Upper lobe of left lung (tissue), 6 donors: ENCODE results near the gene ZNF143. TPM values are rescaled to one million over a fixed set of nuclear protein-coding genes. Genes with fewer than 3 reads are reported as not detected.
"Not testable (repeated sequence)": the region's sequence is repeated elsewhere in the genome, so short reads cannot be mapped to it uniquely, and the experiment has no call there.

Experiments used
- ATAC-seq, 2 donors: fragments of 200-7000 bp; cut with Tn5 transposase; one replicate each; pipeline ENCODE4 v1.9.1; 2022; ENCODE audit warnings: mild to moderate bottlenecking in 2 of 2, moderate library complexity in 2 of 2; ENCODE audit not compliant: low FRiP score in 2 of 2
- DNase-seq, 2 donors: peaks; one replicate each; pipeline ENCODE4 v3.0.0-alpha.2; 2019 to 2020
- H3K27ac ChIP-seq, 4 donors: fragments of 200-600 bp; sonication (generic); one replicate each; pipeline ENCODE4 v1.5.1; 2016 to 2019
- H3K27me3 ChIP-seq, 4 donors: fragments of 200-600 bp; sonication (generic); one replicate each; pipeline ENCODE4 v1.5.1; 2017 to 2019
- H3K36me3 ChIP-seq, 4 donors: fragments of 200-600 bp; sonication (generic); one replicate each; pipeline ENCODE4 v1.5.1; 2016 to 2019
- H3K4me1 ChIP-seq, 4 donors: fragments of 200-600 bp; sonication (generic); one replicate each; pipeline ENCODE4 v1.5.1; 2018 to 2019
- H3K4me3 ChIP-seq, 4 donors: fragments of 200-600 bp; sonication (generic); one replicate each; pipeline ENCODE4 v1.5.1; 2017 to 2019; ENCODE audit warnings: mild to moderate bottlenecking in 2 of 4, moderate library complexity in 1 of 4
- H3K9me3 ChIP-seq, 4 donors: fragments of 200-600 bp; sonication (generic); one replicate each; pipeline ENCODE4 v1.5.1; 2018 to 2019
- CTCF ChIP-seq, 6 experiments: fragments of 450-650 bp in 4 of 6; fragments of 200-600 bp in 2 of 6; sonication (generic) in 2 of 6; IDR thresholded peaks; one replicate each; pipeline ENCODE4 v1.5.1; 2016 to 2019; ENCODE audit warnings: antibody characterized with exemption in 6 of 6
- EP300 ChIP-seq, 4 donors: sonication (generic); formaldehyde crosslinking; IDR thresholded peaks; one replicate each; pipeline ENCODE4 v1.5.1; 2017; ENCODE audit warnings: antibody characterized with exemption in 4 of 4, control low read depth in 2 of 4
- POLR2A ChIP-seq, 4 donors: fragments of 450-650 bp; IDR thresholded peaks; one replicate each; pipeline ENCODE4 v1.5.1; 2016 to 2017; ENCODE audit warnings: antibody characterized with exemption in 4 of 4, mild to moderate bottlenecking in 2 of 4
- POLR2AphosphoS5 ChIP-seq, 2 donors: sonication (generic); formaldehyde crosslinking; IDR thresholded peaks; one replicate each; pipeline ENCODE4 v1.5.1; 2017; ENCODE audit warnings: antibody characterized with exemption in 2 of 2
- WGBS, 2 donors: methylation state at CpG; one replicate each; pipeline ENCODE4 v1.1.5; 2017 to 2018; 5-methylcytosine and 5-hydroxymethylcytosine counted together
- total RNA-seq, 6 donors: library from RNA; depleted of rRNA in 4 of 6; stranded (reverse); fragments of >200 nt in 4 of 6; gene quantifications; one replicate each; pipeline versions ENCODE4 v1.1.0 to v1.2.1, GENCODE V29; 2016 to 2021
- donor health status: DM: no; HTN: no; CAD: no; lungs with moderate emphysema.
- donor health status: DM: no; HTN: yes; CAD: no; lungs with severe emphysema.

ZNF143 gene
- total RNA-seq, 6 donors from 2014 or later: 17.5 to 45.1 (median 23.9) TPM

- Histone ChIP-seq H3K36me3 (peaks cover 8 to 54% (median 29%) of the 10 kb centered on the region in 4 donors), H3K4me1 (peaks cover 0 to 8% (median 0%) of the 10 kb centered on the region in 4 donors), H3K9me3 (no peaks in the 10 kb centered on the region), H3K27me3 (no peaks in the 10 kb centered on the region), H3K27ac (no peak overlapping the region), H3K4me3 (no peak overlapping the region)
- TF ChIP-seq EP300 (IDR thresholded peaks at IDR 0.05) (no peak), POLR2AphosphoS5 (IDR thresholded peaks at IDR 0.05) (no peak), POLR2A (IDR thresholded peaks at IDR 0.05) (no peak), CTCF (IDR thresholded peaks at IDR 0.05) (no peak)
- no peak for DNase-seq
- 97% methylated on average over 2 of the region's 2 CpGs for WGBS, 2 donors
- no peak for ATAC-seq
Observed at GRCh38 chr11:9509041-9509440, 48.2 kb downstream of the ZNF143 start.

- no peak for DNase-seq
- ATAC-seq: no peak
- H3K27ac ChIP-seq: no peak overlapping the region
- TF ChIP-seq POLR2A (IDR thresholded peaks at IDR 0.05) (no peak), CTCF (IDR thresholded peaks at IDR 0.05) (no peak), EP300 (IDR thresholded peaks at IDR 0.05) (no peak), POLR2AphosphoS5 (IDR thresholded peaks at IDR 0.05) (no peak)
- H3K4me3 ChIP-seq: no peak overlapping the region
- H3K27me3 ChIP-seq: no peaks in the 10 kb centered on the region
- H3K4me1 ChIP-seq: no peaks in the 10 kb centered on the region
- WGBS, 2 donors: 96 to 98% methylated on average over 5 of the region's 5 CpGs
- no peaks in the 10 kb centered on the region for H3K9me3 ChIP-seq
- H3K36me3 ChIP-seq: peaks cover 8 to 81% (median 47%) of the 10 kb centered on the region in 4 donors
Observed at GRCh38 chr11:9512370-9513019, 51.7 kb downstream of the ZNF143 start.

GRCh38 chr11:9514576-9514975 lies 53.8 kb downstream of the ZNF143 start:
- not testable (repeated sequence) for H3K4me3 ChIP-seq, H3K27ac ChIP-seq, H3K4me1 ChIP-seq, H3K27me3 ChIP-seq, ATAC-seq, DNase-seq, H3K9me3 ChIP-seq
- WGBS, 2 donors: 93 to 100% methylated on average over 1 of the region's 1 CpG
- peaks cover 8 to 91% (median 38%) of the 10 kb centered on the region in 4 donors for H3K36me3 ChIP-seq

- Histone ChIP-seq H3K27me3 (no peaks in the 10 kb centered on the region), H3K4me3 (no peak overlapping the region), H3K27ac (no peak overlapping the region), H3K4me1 (no peaks in the 10 kb centered on the region), H3K9me3 (no peaks in the 10 kb centered on the region), H3K36me3 (peaks cover 8 to 83% (median 40%) of the 10 kb centered on the region in 4 donors)
- ATAC-seq (no peak), DNase-seq (no peak)
- TF ChIP-seq EP300 (IDR thresholded peaks at IDR 0.05) (no peak), POLR2A (IDR thresholded peaks at IDR 0.05) (no peak), POLR2AphosphoS5 (IDR thresholded peaks at IDR 0.05) (no peak), CTCF (IDR thresholded peaks at IDR 0.05) (no peak)
- 89 to 92% methylated on average over 4 of the region's 4 CpGs for WGBS, 2 donors
Observed at GRCh38 chr11:9516113-9516512, 55.3 kb downstream of the ZNF143 start.

DNA sequence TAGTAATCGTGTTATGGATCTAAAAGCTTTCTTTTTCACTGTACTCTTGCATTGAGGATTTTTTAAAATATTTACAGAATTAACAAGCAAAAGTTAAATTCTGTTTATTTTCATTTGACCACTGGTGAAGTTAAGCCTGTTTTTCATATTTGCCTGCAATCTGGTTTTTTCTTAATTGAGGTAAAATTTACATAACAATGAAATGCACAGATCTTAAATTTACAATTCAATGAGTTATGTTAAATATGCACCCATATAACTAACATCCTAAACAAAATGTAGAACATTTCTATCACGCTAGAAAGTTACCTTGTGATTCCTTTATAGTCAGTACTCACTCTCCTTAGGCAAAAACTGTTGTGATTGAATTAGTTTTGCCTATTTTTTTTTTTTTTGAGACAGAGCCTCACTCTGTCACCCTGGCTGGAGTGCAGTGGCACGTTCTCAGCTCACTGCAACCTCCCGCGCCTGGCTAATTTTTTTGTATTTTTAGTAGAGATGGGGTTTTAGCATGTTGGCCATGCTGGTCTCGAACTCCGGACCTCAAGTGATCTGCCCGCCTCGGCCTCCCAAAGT lies 58.1 kb downstream of the ZNF143 start:
- Histone ChIP-seq H3K27ac (no peak overlapping the region), H3K9me3 (no peaks in the 10 kb centered on the region), H3K4me3 (no peak overlapping the region), H3K27me3 (no peaks in the 10 kb centered on the region), H3K4me1 (no peaks in the 10 kb centered on the region), H3K36me3 (peaks cover 0 to 68% (median 29%) of the 10 kb centered on the region in 4 donors)
- DNase-seq (no peak), ATAC-seq (no peak)
- 95 to 96% methylated on average over 9 of the region's 9 CpGs for WGBS, 2 donors
- no peak for TF ChIP-seq EP300 (IDR thresholded peaks at IDR 0.05)
- no peak for TF ChIP-seq CTCF (IDR thresholded peaks at IDR 0.05)
- TF ChIP-seq POLR2AphosphoS5 (IDR thresholded peaks at IDR 0.05): no peak
- TF ChIP-seq POLR2A (IDR thresholded peaks at IDR 0.05): no peak
